ENCODE results near the gene SFXN3.

GRCh38 chr10:101069441-101069840, 38.4 kb downstream of the SFXN3 start:
- TF ChIP-seq CTCF (IDR thresholded peaks at IDR 0.05) (no peak), POLR2A (IDR thresholded peaks at IDR 0.05) (no peak)

Measured in sigmoid colon (tissue), 3 donors.